ENCODE results near the gene CCDC152.

DNA sequence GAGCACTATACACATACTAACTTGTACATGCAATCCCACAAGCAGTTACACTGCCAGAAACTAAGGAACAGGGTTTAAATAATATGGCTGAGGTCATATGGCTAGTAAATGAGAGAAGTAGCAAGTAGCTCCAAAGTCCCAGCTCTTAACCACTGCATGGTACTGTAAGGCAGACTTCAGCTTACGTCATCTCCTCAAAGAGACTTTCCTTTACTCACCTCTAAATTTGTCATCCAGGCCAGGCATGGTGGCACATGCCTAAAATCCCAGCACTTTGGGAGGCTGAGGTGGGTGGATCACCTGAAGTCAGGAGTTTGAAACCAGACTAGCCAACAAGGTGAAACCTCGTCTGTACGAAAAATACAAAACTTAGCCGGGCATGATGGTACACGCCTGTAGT, 75.4 kb downstream of the CCDC152 start:
- TF ChIP-seq POLR2A (IDR thresholded peaks at IDR 0.05), result no peak
- TF ChIP-seq, protein P1, sequence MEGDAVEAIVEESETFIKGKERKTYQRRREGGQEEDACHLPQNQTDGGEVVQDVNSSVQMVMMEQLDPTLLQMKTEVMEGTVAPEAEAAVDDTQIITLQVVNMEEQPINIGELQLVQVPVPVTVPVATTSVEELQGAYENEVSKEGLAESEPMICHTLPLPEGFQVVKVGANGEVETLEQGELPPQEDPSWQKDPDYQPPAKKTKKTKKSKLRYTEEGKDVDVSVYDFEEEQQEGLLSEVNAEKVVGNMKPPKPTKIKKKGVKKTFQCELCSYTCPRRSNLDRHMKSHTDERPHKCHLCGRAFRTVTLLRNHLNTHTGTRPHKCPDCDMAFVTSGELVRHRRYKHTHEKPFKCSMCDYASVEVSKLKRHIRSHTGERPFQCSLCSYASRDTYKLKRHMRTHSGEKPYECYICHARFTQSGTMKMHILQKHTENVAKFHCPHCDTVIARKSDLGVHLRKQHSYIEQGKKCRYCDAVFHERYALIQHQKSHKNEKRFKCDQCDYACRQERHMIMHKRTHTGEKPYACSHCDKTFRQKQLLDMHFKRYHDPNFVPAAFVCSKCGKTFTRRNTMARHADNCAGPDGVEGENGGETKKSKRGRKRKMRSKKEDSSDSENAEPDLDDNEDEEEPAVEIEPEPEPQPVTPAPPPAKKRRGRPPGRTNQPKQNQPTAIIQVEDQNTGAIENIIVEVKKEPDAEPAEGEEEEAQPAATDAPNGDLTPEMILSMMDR (IDR thresholded peaks at IDR 0.05), result no peak

Data from vagina (tissue), 2 donors.